Measurements from ENCODE around the gene OR4F15.
"Not testable (repeated sequence)": the region's sequence is repeated elsewhere in the genome, so short reads cannot be mapped to it uniquely, and the experiment has no call there.

The OR4F15 gene

GRCh38 chr15:101811902-101812301 lies at the start of gene OR4F15:
Gene OR4F15, plus strand, starts transcription at chr15:101812202. Its CDS starts 5,985 bp downstream, at chr15:101818187.
- no peak for DNase-seq (ENCODE audit: low spot score)

GRCh38 chr15:101764669-101765339 lies 47.2 kb upstream of the OR4F15 start:
- not testable (repeated sequence) for DNase-seq (ENCODE audit: low spot score)

GRCh38 chr15:101765340-101765671 lies 46.7 kb upstream of the OR4F15 start:
- DNase-seq (ENCODE audit: low spot score): not testable (repeated sequence)

- DNase-seq (ENCODE audit: low spot score): no peak
Observed at GRCh38 chr15:101765772-101766456, 46.1 kb upstream of the OR4F15 start.

GRCh38 chr15:101767083-101767640 lies 44.8 kb upstream of the OR4F15 start:
- DNase-seq (ENCODE audit: low spot score): not testable (repeated sequence)

- DNase-seq (ENCODE audit: low spot score): no peak
Observed at GRCh38 chr15:101772921-101773320, 39.1 kb upstream of the OR4F15 start.

GRCh38 chr15:101773496-101774100 lies 38.4 kb upstream of the OR4F15 start:
- no peak for DNase-seq (ENCODE audit: low spot score)

GRCh38 chr15:101775136-101775535 lies 36.9 kb upstream of the OR4F15 start:
- no peak for DNase-seq (ENCODE audit: low spot score)

- not testable (repeated sequence) for DNase-seq (ENCODE audit: low spot score)
Observed at GRCh38 chr15:101778576-101778975, 33.4 kb upstream of the OR4F15 start.

GRCh38 chr15:101780225-101780624 lies 31.8 kb upstream of the OR4F15 start:
- not testable (repeated sequence) for DNase-seq (ENCODE audit: low spot score)

- DNase-seq (ENCODE audit: low spot score): no peak
Observed at GRCh38 chr15:101781928-101782327, 30.1 kb upstream of the OR4F15 start.

- no peak for DNase-seq (ENCODE audit: low spot score)
Observed at GRCh38 chr15:101784644-101785043, 27.4 kb upstream of the OR4F15 start.

GRCh38 chr15:101786422-101786821 lies 25.6 kb upstream of the OR4F15 start:
- DNase-seq (ENCODE audit: low spot score): not testable (repeated sequence)

- not testable (repeated sequence) for DNase-seq (ENCODE audit: low spot score)
Observed at GRCh38 chr15:101788001-101788400, 24.0 kb upstream of the OR4F15 start.

GRCh38 chr15:101788503-101789269 lies 23.3 kb upstream of the OR4F15 start:
- not testable (repeated sequence) for DNase-seq (ENCODE audit: low spot score)

GRCh38 chr15:101790748-101791147 lies 21.3 kb upstream of the OR4F15 start:
- not testable (repeated sequence) for DNase-seq (ENCODE audit: low spot score)

GRCh38 chr15:101793981-101794380 lies 18.0 kb upstream of the OR4F15 start:
- DNase-seq (ENCODE audit: low spot score): not testable (repeated sequence)

GRCh38 chr15:101795455-101795854 lies 16.5 kb upstream of the OR4F15 start:
- peak; percentile 27 for DNase-seq (ENCODE audit: low spot score)

- DNase-seq (ENCODE audit: low spot score): no peak
Observed at GRCh38 chr15:101799665-101800064, 12.3 kb upstream of the OR4F15 start.

- DNase-seq (ENCODE audit: low spot score): no peak
Observed at GRCh38 chr15:101801048-101801447, 11.0 kb upstream of the OR4F15 start.

- no peak for DNase-seq (ENCODE audit: low spot score)
Observed at GRCh38 chr15:101803209-101803608, 8.8 kb upstream of the OR4F15 start, which contains the start of gene OR4F6. Gene OR4F6, plus strand, starts transcription at chr15:101803509. Its CDS starts 2,211 bp downstream, at chr15:101805720.

- DNase-seq (ENCODE audit: low spot score): no peak
Observed at GRCh38 chr15:101803676-101804075, 8.3 kb upstream of the OR4F15 start.

Measured in hepatic stellate cell (primary cell).